Measurements from ENCODE around the gene ETV4. TPM values are rescaled to one million over a fixed set of nuclear protein-coding genes. Genes with fewer than 3 reads are reported as not detected.

Gene ETV4
- total RNA-seq (under 1 TPM; 0.21 to 0.44 (median 0.27) TPM), polyA plus RNA-seq (under 1 TPM; 0.25 to 0.34 (median 0.31) TPM)
- long read RNA-seq, donor 1: 0 reads
- long read RNA-seq, donor 2: 0 reads

- Histone ChIP-seq H3K9me3 (no peaks in the 10 kb centered on the region), H3K4me1 (peaks cover 8% of the 10 kb centered on the region), H3K4me3 (peak within 1 kb of the TSS; percentile 68), H3K27ac (no peak within 1 kb of the TSS), H3K36me3 (ENCODE audit: insufficient read depth in 1 of 2, low read depth in 1 of 2) (no peaks in the 10 kb centered on the region), H3K27me3 (ENCODE audit: insufficient read depth in 3 of 3, low read length in 2 of 3) (peaks cover 0 to 25% (median 8%) of the 10 kb centered on the region in 3 donors)
- no peak for TF ChIP-seq CTCF (IDR thresholded peaks at IDR 0.05)
- intact Hi-C loops (cut with DNase I): no loop called here
- WGBS, 3 donors: 0 to 1% (median 0%) methylated on average over 44 to 46 of the region's 46 CpGs
- DNase-seq (peak; percentile 91 to 92), ATAC-seq (peak; percentile 86 to 98 (median 95))
Observed at GRCh38 chr17:43546319-43547188, at the start of gene ETV4. TSS of gene ETV4 (minus strand) at chr17:43546340. CDS start at chr17:43545617, 723 bp downstream.

- WGBS, 3 donors: 67 to 88% (median 73%) methylated on average over 4 of the region's 4 CpGs
- DNase-seq (no peak), ATAC-seq (no peak)
- Histone ChIP-seq H3K27me3 (ENCODE audit: insufficient read depth in 3 of 3, low read length in 2 of 3) (peaks cover 0 to 3% (median 1%) of the 10 kb centered on the region in 3 donors), H3K27ac (no peak overlapping the region), H3K9me3 (no peaks in the 10 kb centered on the region), H3K4me1 (peaks cover 8% of the 10 kb centered on the region), H3K36me3 (ENCODE audit: insufficient read depth in 1 of 2, low read depth in 1 of 2) (no peaks in the 10 kb centered on the region), H3K4me3 (no peak overlapping the region)
- intact Hi-C loops (cut with DNase I): loop anchor here (5.0 kb wide), 1 partner anchor 47 kb away; no protein-coding TSS in a partner anchor
- no peak for TF ChIP-seq CTCF (IDR thresholded peaks at IDR 0.05)
Observed at GRCh38 chr17:43595466-43595865, 49.3 kb upstream of the ETV4 start.

- DNase-seq (peak; percentile 76 to 86), ATAC-seq (peak; percentile 57 to 75 (median 65))
- H3K9me3 ChIP-seq: no peaks in the 10 kb centered on the region
- intact Hi-C loops (cut with DNase I): no loop called here
- no peak for TF ChIP-seq CTCF (IDR thresholded peaks at IDR 0.05)
- peaks cover 8% of the 10 kb centered on the region for H3K4me1 ChIP-seq
- peaks cover 0 to 3% (median under 1%) of the 10 kb centered on the region in 3 donors for H3K27me3 ChIP-seq (ENCODE audit: insufficient read depth in 3 of 3, low read length in 2 of 3)
- H3K27ac ChIP-seq: peak overlapping the region; percentile 75
- H3K36me3 ChIP-seq (ENCODE audit: insufficient read depth in 1 of 2, low read depth in 1 of 2): no peaks in the 10 kb centered on the region
- 22 to 34% (median 23%) methylated on average over 28 of the region's 28 CpGs for WGBS, 3 donors
- H3K4me3 ChIP-seq: no peak overlapping the region
Observed at GRCh38 chr17:43591779-43592562, 45.8 kb upstream of the ETV4 start.

- Histone ChIP-seq H3K36me3 (ENCODE audit: insufficient read depth in 1 of 2, low read depth in 1 of 2) (no peaks in the 10 kb centered on the region), H3K4me1 (peaks cover 8% of the 10 kb centered on the region), H3K4me3 (no peak overlapping the region), H3K27ac (peak overlapping the region; percentile 75), H3K9me3 (no peaks in the 10 kb centered on the region), H3K27me3 (ENCODE audit: insufficient read depth in 3 of 3, low read length in 2 of 3) (peaks cover 0 to 3% (median 0%) of the 10 kb centered on the region in 3 donors)
- 90 to 95% (median 95%) methylated on average over 3 of the region's 3 CpGs for WGBS, 3 donors
- TF ChIP-seq CTCF (IDR thresholded peaks at IDR 0.05): no peak
- ATAC-seq (no peak), DNase-seq (no peak)
- intact Hi-C loops (cut with DNase I): no loop called here
Observed at GRCh38 chr17:43591001-43591400, 44.9 kb upstream of the ETV4 start.

Measured in psoas muscle (tissue), 8 donors.